Uterus (tissue), 4 donors: Measurements from ENCODE around the gene ATP6V0B. TPM values are rescaled to one million over a fixed set of nuclear protein-coding genes. Genes with fewer than 3 reads are reported as not detected.

Experiments used
- DNase-seq, 2 donors: peaks; one replicate each; pipeline ENCODE4 v3.0.0-alpha.2; 2019 to 2020
- H3K27ac ChIP-seq, 2 donors: fragments of 200-600 bp; sonication (generic); 1 replicate in 1 of 2; 2 replicates in 1 of 2; pipeline ENCODE4 v1.5.1; 2016 to 2018
- H3K27me3 ChIP-seq, 2 donors: fragments of 200-600 bp; sonication (generic); one replicate each; pipeline ENCODE4 v1.5.1; 2018 to 2019; ENCODE audit warnings: control low read depth in 1 of 2
- H3K36me3 ChIP-seq, 2 donors: fragments of 200-600 bp; sonication (generic); one replicate each; pipeline ENCODE4 v1.5.1; 2019; ENCODE audit warnings: control low read depth in 1 of 2
- H3K4me1 ChIP-seq, 2 donors: fragments of 200-600 bp; sonication (generic); one replicate each; pipeline ENCODE4 v1.5.1; 2018 to 2019; ENCODE audit warnings: control low read depth in 1 of 2
- H3K4me3 ChIP-seq, 2 donors: fragments of 200-600 bp; sonication (generic); 1 replicate in 1 of 2; 2 replicates in 1 of 2; pipeline ENCODE4 v1.5.1; 2018 to 2019; ENCODE audit warnings: mild to moderate bottlenecking in 1 of 2
- H3K9me3 ChIP-seq, 2 donors: fragments of 200-600 bp; sonication (generic); one replicate each; pipeline ENCODE4 v1.5.1; 2019; ENCODE audit warnings: control low read depth in 1 of 2
- CTCF ChIP-seq, 4 experiments: fragments of 200-600 bp in 2 of 4; fragments of 450-650 bp in 2 of 4; sonication (generic) in 2 of 4; IDR thresholded peaks; one replicate each; pipeline ENCODE4 v1.5.1; 2016 to 2019; ENCODE audit warnings: antibody characterized with exemption in 4 of 4, mild to moderate bottlenecking in 2 of 4, moderate library complexity in 1 of 4
- POLR2A ChIP-seq, 2 donors: fragments of 450-650 bp; IDR thresholded peaks; one replicate each; pipeline ENCODE4 v1.6.1; 2016; ENCODE audit warnings: antibody characterized with exemption in 2 of 2, mild to moderate bottlenecking in 1 of 2, moderate library complexity in 1 of 2
- intact Hi-C: fragments of 100-400 bp; cut with DNase I; formaldehyde crosslinking; loops from one replicate; pipeline ENCODE4 v1.15.1; 2023; ENCODE audit warnings: low total_unique reads
- total RNA-seq, 4 donors: library from RNA; depleted of rRNA in 3 of 4; stranded (reverse); fragments of >200 nt in 3 of 4; gene quantifications; one replicate each; pipeline versions ENCODE4 v1.1.0 to v1.2.4, GENCODE V29; 2014 to 2023
- donor health status: DM: yes; HTN: yes; CAD: no.

Gene ATP6V0B
- total RNA-seq, 4 donors from 2014 or later, result 49.6 to 183 (median 65.4) TPM

- no peaks in the 10 kb centered on the region for H3K9me3 ChIP-seq
- no peaks in the 10 kb centered on the region for H3K27me3 ChIP-seq
- DNase-seq, result no peak
- H3K4me1 ChIP-seq, result peaks cover 0 to 11% of the 10 kb centered on the region in 2 donors
- H3K36me3 ChIP-seq, result no peaks in the 10 kb centered on the region
- no peak overlapping the region for H3K27ac ChIP-seq
- H3K4me3 ChIP-seq, result no peak overlapping the region
- intact Hi-C loops, result no loop called here
- TF ChIP-seq CTCF (IDR thresholded peaks at IDR 0.05), result no peak
- no peak for TF ChIP-seq POLR2A (IDR thresholded peaks at IDR 0.05)
These were observed 52.6 kb downstream of the ATP6V0B start for GRCh38 chr1:44027320-44027719.

Other genes with a start within 250 kb of the ATP6V0B start
- gene ARTN, start 41.2 kb upstream of the ATP6V0B start, total RNA-seq, result 1 to 10 TPM in 2 of 4 donors, under 1 TPM in 1, not detected in 1; 0.48 to 2.7 (median 1.3) TPM
- gene IPO13, start 28.0 kb upstream of the ATP6V0B start, total RNA-seq, result 10 to 100 TPM in 3 of 4 donors, 1 to 10 TPM in 1; 6.9 to 26.7 (median 18.0) TPM
- gene DPH2, start 5.0 kb upstream of the ATP6V0B start, total RNA-seq, result 10 to 100 TPM in 2 of 4 donors, 1 to 10 TPM in 2; 5.1 to 18.5 (median 12.3) TPM
- gene B4GALT2, start 4.2 kb downstream of the ATP6V0B start, total RNA-seq, result 10 to 100 TPM in 2 of 4 donors, 1 to 10 TPM in 2; 2.3 to 45.8 (median 18.5) TPM
- gene CCDC24, start 16.6 kb downstream of the ATP6V0B start, total RNA-seq, result 10 to 100 TPM in 1 of 4 donors, 1 to 10 TPM in 2, not detected in 1; 3.1 to 10.6 (median 7.0) TPM
- gene SLC6A9, start 56.5 kb downstream of the ATP6V0B start, total RNA-seq, result 10 to 100 TPM in 2 of 4 donors, 1 to 10 TPM in 2; 4.6 to 30.9 (median 17.4) TPM
- 1 to 10 TPM in 1 of 4 donors, under 1 TPM in 2, not detected in 1; 0.26 to 1.9 (median 0.58) TPM for gene KLF17, start 143.9 kb downstream of the ATP6V0B start, total RNA-seq
- gene KLF18, start 166.7 kb downstream of the ATP6V0B start, total RNA-seq, result not detected
- 10 to 100 TPM; 11.0 to 46.0 (median 25.3) TPM for gene DMAP1, start 238.5 kb downstream of the ATP6V0B start, total RNA-seq